Measurements from ENCODE around the gene SLX4IP.
A peak's percentile ranks its signal among the peaks of the same experiment; 100 is the strongest.

SLX4IP gene

DNA sequence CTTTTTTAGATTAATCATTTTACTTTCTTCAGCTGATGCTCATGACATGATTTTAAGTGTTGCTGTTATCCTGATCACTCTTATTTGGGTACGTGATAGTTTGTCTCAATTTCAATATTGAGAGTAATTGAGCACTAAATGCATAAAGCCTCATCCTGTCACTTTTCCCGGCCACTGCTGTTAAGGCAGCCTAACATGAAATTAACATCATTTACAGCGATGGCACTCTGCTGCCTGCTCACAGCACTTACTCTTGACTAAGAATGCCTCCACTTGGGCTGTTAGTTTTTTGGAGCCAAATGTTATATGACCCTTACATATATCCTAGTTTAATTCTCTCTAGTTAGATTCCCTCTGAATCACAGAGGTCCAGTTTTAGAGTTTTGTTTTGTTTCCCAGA, 107.3 kb downstream of the SLX4IP start:
- Histone ChIP-seq H3K4me3 (ENCODE audit: low read length) (no peak overlapping the region), H2BK120ac (ENCODE audit: low read depth, low read length) (no peak overlapping the region), H3K18ac (ENCODE audit: low read length) (no peak overlapping the region)

DNA sequence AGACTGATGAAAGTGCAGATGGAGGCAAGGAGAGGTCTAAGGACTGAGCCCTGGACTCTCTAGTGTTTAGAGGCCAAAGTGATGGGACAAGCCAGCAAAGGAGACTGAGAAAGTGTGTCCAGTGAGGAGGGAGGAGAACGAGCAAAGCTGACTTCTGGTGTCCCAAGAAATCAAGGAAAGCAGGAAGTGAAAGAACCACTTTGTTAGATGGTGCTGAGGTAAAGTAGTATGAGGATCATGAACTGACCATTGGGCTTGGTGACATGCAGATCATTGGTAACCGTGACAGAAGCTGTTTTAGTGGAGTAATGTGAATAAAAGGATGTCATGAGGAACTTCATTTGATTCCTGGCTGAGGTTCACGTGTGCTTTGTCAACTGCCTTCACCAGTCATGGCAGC, 108.4 kb downstream of the SLX4IP start:
- no peak overlapping the region for H2BK120ac ChIP-seq (ENCODE audit: low read depth, low read length)
- no peak overlapping the region for H3K9ac ChIP-seq (ENCODE audit: low read length)
- no peak overlapping the region for H3K4me2 ChIP-seq (ENCODE audit: low read length)
- no peaks in the 10 kb centered on the region for H3K27me3 ChIP-seq (ENCODE audit: insufficient read depth, low read length, poor library complexity)
- no peaks in the 10 kb centered on the region for H3K79me2 ChIP-seq (ENCODE audit: control insufficient read depth, insufficient read depth, low read length)
- no peak overlapping the region for H4K5ac ChIP-seq (ENCODE audit: low read length)
- H2BK15ac ChIP-seq (replicated peaks; ENCODE audit: low read depth), result no peak overlapping the region
- H3K18ac ChIP-seq (ENCODE audit: low read length), result no peak overlapping the region
- H3K4me3 ChIP-seq (ENCODE audit: low read length), result no peak overlapping the region
- H3K27ac ChIP-seq (ENCODE audit: low read depth, low read length), result no peak overlapping the region
- H3K4me1 ChIP-seq (ENCODE audit: control insufficient read depth, low read depth, low read length), result peaks cover 4% of the 10 kb centered on the region
- no peak for DNase-seq
- peaks cover 1% of the 10 kb centered on the region for H3K79me1 ChIP-seq (ENCODE audit: low read length)
- no peak overlapping the region for H4K8ac ChIP-seq (ENCODE audit: low read depth, low read length)
- no peak overlapping the region for H2BK5ac ChIP-seq (ENCODE audit: low read length)
- no peak overlapping the region for H3K23ac ChIP-seq (ENCODE audit: low read length)
- no peak overlapping the region for H3K56ac ChIP-seq (ENCODE audit: low read length)
- H2AK5ac ChIP-seq (ENCODE audit: low read length), result no peak overlapping the region
- H3K36me3 ChIP-seq (ENCODE audit: control insufficient read depth, insufficient read depth, low read length), result no peaks in the 10 kb centered on the region
- H3K4ac ChIP-seq (ENCODE audit: low read depth, low read length), result no peak overlapping the region
- WGBS (ENCODE audit: extremely low coverage, insufficient coverage, low lambda C conversion rate), result no CpG with 5 or more reads among the region's 3 CpGs

More for the DNA sequence above, 107.3 kb downstream of the SLX4IP start:
- no peak overlapping the region for H2BK5ac ChIP-seq (ENCODE audit: low read length)
- peaks cover 1% of the 10 kb centered on the region for H3K79me1 ChIP-seq (ENCODE audit: low read length)
- no peak overlapping the region for H2AK5ac ChIP-seq (ENCODE audit: low read length)
- no peaks in the 10 kb centered on the region for H3K27me3 ChIP-seq (ENCODE audit: insufficient read depth, low read length, poor library complexity)
- no peak overlapping the region for H3K56ac ChIP-seq (ENCODE audit: low read length)
- no peak for DNase-seq
- WGBS (ENCODE audit: extremely low coverage, insufficient coverage, low lambda C conversion rate), result no CpG with 5 or more reads among the region's 3 CpGs
- H3K9ac ChIP-seq (ENCODE audit: low read length), result no peak overlapping the region
- no peak overlapping the region for H3K27ac ChIP-seq (ENCODE audit: low read depth, low read length)
- no peaks in the 10 kb centered on the region for H3K79me2 ChIP-seq (ENCODE audit: control insufficient read depth, insufficient read depth, low read length)
- H3K4me1 ChIP-seq (ENCODE audit: control insufficient read depth, low read depth, low read length), result peaks cover 4% of the 10 kb centered on the region
- H3K36me3 ChIP-seq (ENCODE audit: control insufficient read depth, insufficient read depth, low read length), result no peaks in the 10 kb centered on the region
- no peak overlapping the region for H2BK15ac ChIP-seq (replicated peaks; ENCODE audit: low read depth)
- no peak overlapping the region for H3K4me2 ChIP-seq (ENCODE audit: low read length)
- no peak overlapping the region for H4K8ac ChIP-seq (ENCODE audit: low read depth, low read length)
- no peak overlapping the region for H3K23ac ChIP-seq (ENCODE audit: low read length)
- H3K4ac ChIP-seq (ENCODE audit: low read depth, low read length), result no peak overlapping the region
- H4K5ac ChIP-seq (ENCODE audit: low read length), result no peak overlapping the region

DNA sequence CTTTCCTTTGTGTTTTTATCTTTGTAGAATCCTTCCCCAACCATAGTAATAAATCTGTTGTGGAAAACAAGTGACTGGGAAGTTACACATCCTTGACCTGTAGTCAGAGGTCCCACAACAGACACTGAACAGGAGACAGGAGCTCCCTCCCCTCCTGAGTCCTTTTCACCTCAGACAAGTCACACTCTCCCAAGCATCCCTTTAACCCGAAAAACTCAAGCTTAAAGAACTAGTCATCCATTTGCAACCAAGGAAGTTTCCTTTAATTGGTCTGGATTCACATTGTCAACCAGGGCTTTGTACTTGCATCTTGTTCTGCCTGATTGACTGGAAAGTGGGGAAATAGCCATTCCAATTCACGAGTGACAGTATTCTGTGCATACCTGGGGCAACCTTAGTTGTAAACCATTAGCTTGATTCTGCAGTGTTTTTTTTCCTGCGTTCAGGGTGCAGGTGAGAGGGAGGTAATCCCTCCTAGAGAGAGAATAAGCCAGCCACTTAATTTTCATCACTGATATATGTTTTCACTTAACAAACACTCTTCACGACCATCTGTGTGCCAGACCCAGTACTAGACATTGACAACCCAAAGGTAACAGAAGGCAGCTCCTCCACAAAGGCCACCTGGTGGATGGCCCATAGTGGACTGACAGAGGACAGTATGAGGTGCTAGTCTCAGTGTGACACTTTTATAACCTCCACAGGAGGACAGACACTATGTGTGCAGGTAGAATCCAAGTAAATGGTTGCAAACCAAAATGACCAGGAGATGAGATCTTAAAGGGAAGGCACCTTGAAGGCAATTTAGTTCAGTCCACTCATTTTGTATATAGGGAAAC, 112.4 kb downstream of the SLX4IP start:
- no peak overlapping the region for H3K4me3 ChIP-seq (ENCODE audit: low read length)
- no peak overlapping the region for H2AK5ac ChIP-seq (ENCODE audit: low read length)
- no peak overlapping the region for H2BK120ac ChIP-seq (ENCODE audit: low read depth, low read length)
- no peak overlapping the region for H4K5ac ChIP-seq (ENCODE audit: low read length)
- H2BK5ac ChIP-seq (ENCODE audit: low read length), result no peak overlapping the region
- no peak overlapping the region for H3K4ac ChIP-seq (ENCODE audit: low read depth, low read length)
- no peak overlapping the region for H3K56ac ChIP-seq (ENCODE audit: low read length)
- no peak overlapping the region for H3K9ac ChIP-seq (ENCODE audit: low read length)
- no peaks in the 10 kb centered on the region for H3K36me3 ChIP-seq (ENCODE audit: control insufficient read depth, insufficient read depth, low read length)
- H2BK15ac ChIP-seq (replicated peaks; ENCODE audit: low read depth), result no peak overlapping the region
- H3K4me1 ChIP-seq (ENCODE audit: control insufficient read depth, low read depth, low read length), result peaks cover 6% of the 10 kb centered on the region
- H3K79me2 ChIP-seq (ENCODE audit: control insufficient read depth, insufficient read depth, low read length), result no peaks in the 10 kb centered on the region
- no peaks in the 10 kb centered on the region for H3K27me3 ChIP-seq (ENCODE audit: insufficient read depth, low read length, poor library complexity)
- H3K4me2 ChIP-seq (ENCODE audit: low read length), result no peak overlapping the region
- no peak overlapping the region for H4K8ac ChIP-seq (ENCODE audit: low read depth, low read length)
- no CpG with 5 or more reads among the region's 4 CpGs for whole genome bisulfite sequencing (ENCODE audit: extremely low coverage, insufficient coverage, low lambda C conversion rate)
- peaks cover 1% of the 10 kb centered on the region for H3K79me1 ChIP-seq (ENCODE audit: low read length)
- no peak for DNase-seq
- no peak overlapping the region for H3K27ac ChIP-seq (ENCODE audit: low read depth, low read length)
- no peak overlapping the region for H3K23ac ChIP-seq (ENCODE audit: low read length)
- no peak overlapping the region for H3K18ac ChIP-seq (ENCODE audit: low read length)

DNA sequence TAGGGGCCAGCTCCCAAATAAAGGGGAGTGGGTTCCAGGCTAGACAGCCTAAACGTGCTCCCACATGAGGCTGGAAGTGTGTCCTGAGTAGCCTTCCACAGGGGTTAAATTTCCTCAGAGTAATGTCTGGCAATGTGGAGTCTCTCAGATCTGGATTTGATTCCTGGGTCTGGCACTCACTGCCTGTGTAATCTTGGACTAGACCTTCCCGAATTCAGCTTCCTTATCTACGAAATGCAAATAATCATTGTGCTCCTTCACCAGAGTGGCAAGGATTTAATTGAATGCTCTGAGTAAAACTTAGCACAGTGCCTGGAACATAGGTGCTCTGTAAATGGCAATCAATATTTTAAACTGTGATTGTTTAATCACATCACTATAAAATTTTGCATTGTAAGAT, 114.4 kb downstream of the SLX4IP start:
- Histone ChIP-seq H2BK120ac (ENCODE audit: low read depth, low read length) (no peak overlapping the region), H3K23ac (ENCODE audit: low read length) (no peak overlapping the region), H3K27ac (ENCODE audit: low read depth, low read length) (no peak overlapping the region), H3K79me1 (ENCODE audit: low read length) (no peaks in the 10 kb centered on the region), H4K8ac (ENCODE audit: low read depth, low read length) (no peak overlapping the region), H2BK15ac (replicated peaks; ENCODE audit: low read depth) (no peak overlapping the region), H4K5ac (ENCODE audit: low read length) (no peak overlapping the region), H3K18ac (ENCODE audit: low read length) (no peak overlapping the region), H3K36me3 (ENCODE audit: control insufficient read depth, insufficient read depth, low read length) (no peaks in the 10 kb centered on the region), H3K56ac (ENCODE audit: low read length) (peak overlapping the region; percentile 66), H3K27me3 (ENCODE audit: insufficient read depth, low read length, poor library complexity) (no peaks in the 10 kb centered on the region), H2AK5ac (ENCODE audit: low read length) (no peak overlapping the region), H3K9ac (ENCODE audit: low read length) (no peak overlapping the region), H2BK5ac (ENCODE audit: low read length) (no peak overlapping the region), H3K4ac (ENCODE audit: low read depth, low read length) (no peak overlapping the region), H3K4me1 (ENCODE audit: control insufficient read depth, low read depth, low read length) (peaks cover 6% of the 10 kb centered on the region), H3K4me3 (ENCODE audit: low read length) (no peak overlapping the region), H3K79me2 (ENCODE audit: control insufficient read depth, insufficient read depth, low read length) (no peaks in the 10 kb centered on the region), H3K4me2 (ENCODE audit: low read length) (no peak overlapping the region)
- DNase-seq, result no peak
- no CpG with 5 or more reads among the region's 3 CpGs for WGBS (ENCODE audit: extremely low coverage, insufficient coverage, low lambda C conversion rate)

DNA sequence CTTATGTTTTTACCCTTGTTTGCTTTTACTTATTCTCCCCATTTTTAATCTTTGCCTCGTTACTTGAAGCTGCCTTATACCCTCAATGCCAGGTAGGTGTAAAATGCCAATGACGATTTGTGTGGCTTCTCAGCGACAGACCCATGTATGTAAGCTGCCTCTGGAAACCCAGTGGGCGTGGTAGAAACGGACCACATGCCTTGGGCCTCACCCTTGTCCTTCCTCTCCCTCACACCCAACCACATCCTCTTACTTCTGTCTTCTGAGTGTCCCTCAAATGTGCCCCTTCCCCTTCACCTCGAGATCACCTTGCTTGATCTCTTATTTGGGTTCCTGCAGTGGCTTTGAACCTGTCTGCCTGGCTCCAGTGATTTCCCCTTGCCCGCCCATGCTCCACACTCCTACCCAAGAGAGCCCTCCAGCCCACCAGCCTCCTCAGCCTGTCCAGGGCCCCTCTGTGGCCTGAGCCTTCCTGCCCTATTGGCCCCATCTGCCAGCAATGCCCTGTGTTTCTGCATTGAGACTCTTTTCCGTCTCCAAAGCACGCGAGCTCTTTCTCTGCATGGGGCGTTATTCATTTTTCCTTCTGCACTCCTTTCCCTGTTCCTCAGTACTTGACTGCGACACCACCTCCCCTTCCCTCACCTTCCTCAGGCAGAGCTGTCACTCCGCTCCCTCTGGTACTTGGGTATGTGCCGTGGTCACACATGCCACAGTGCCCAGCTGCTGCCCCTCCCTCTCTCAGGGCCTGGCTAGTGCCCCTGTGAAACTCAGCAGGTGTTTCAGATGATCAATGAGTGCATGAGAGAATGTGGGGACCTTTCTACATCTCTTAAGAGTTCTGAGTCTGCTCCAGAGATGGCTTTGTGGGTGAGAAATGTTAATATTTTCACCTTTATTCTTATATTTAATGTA, 115.4 kb downstream of the SLX4IP start:
- WGBS (ENCODE audit: extremely low coverage, insufficient coverage, low lambda C conversion rate), result no CpG with 5 or more reads among the region's 14 CpGs
- Histone ChIP-seq H3K79me1 (ENCODE audit: low read length) (no peaks in the 10 kb centered on the region), H3K4me2 (ENCODE audit: low read length) (no peak overlapping the region), H3K18ac (ENCODE audit: low read length) (no peak overlapping the region), H2BK5ac (ENCODE audit: low read length) (no peak overlapping the region), H2BK120ac (ENCODE audit: low read depth, low read length) (no peak overlapping the region), H4K8ac (ENCODE audit: low read depth, low read length) (no peak overlapping the region), H3K79me2 (ENCODE audit: control insufficient read depth, insufficient read depth, low read length) (no peaks in the 10 kb centered on the region), H3K27ac (ENCODE audit: low read depth, low read length) (no peak overlapping the region), H3K4me3 (ENCODE audit: low read length) (no peak overlapping the region), H3K4ac (ENCODE audit: low read depth, low read length) (no peak overlapping the region), H3K27me3 (ENCODE audit: insufficient read depth, low read length, poor library complexity) (no peaks in the 10 kb centered on the region), H3K23ac (ENCODE audit: low read length) (no peak overlapping the region), H3K9ac (ENCODE audit: low read length) (no peak overlapping the region), H2BK15ac (replicated peaks; ENCODE audit: low read depth) (no peak overlapping the region), H4K5ac (ENCODE audit: low read length) (no peak overlapping the region), H3K56ac (ENCODE audit: low read length) (peak overlapping the region; percentile 47), H3K36me3 (ENCODE audit: control insufficient read depth, insufficient read depth, low read length) (no peaks in the 10 kb centered on the region), H2AK5ac (ENCODE audit: low read length) (no peak overlapping the region), H3K4me1 (ENCODE audit: control insufficient read depth, low read depth, low read length) (peaks cover 6% of the 10 kb centered on the region)
- DNase-seq, result no peak
